ENCODE results near the gene ARSG.

GRCh38 chr17:68328676-68329075 lies 37.4 kb downstream of the ARSG start:
- no peak for TF ChIP-seq POLR2A (IDR thresholded peaks at IDR 0.05; ENCODE audit: low read depth, low read length)
- TF ChIP-seq POLR2AphosphoS5 (IDR thresholded peaks at IDR 0.05; ENCODE audit: low read depth, low read length): no peak
- no peak for TF ChIP-seq TAF1 (IDR thresholded peaks at IDR 0.05; ENCODE audit: borderline replicate concordance, low read depth, low read length)
